Ishikawa (cell line): ENCODE data around the gene CD200R1L.

ENCODE experiments used
- CEBPB ChIP-seq: IDR thresholded peaks from 2 replicates; pipeline ENCODE4 v1.6.1; 2012
- CREB1 ChIP-seq: IDR thresholded peaks from 2 replicates; pipeline ENCODE4 v1.6.1; 2012; ENCODE audit warnings: low read depth
- EGR1 ChIP-seq: IDR thresholded peaks from 2 replicates; pipeline ENCODE4 v1.6.1; 2012
- EP300 ChIP-seq: IDR thresholded peaks from 2 replicates; pipeline ENCODE4 v1.6.1; 2012; ENCODE audit warnings: borderline replicate concordance
- FOXM1 ChIP-seq: IDR thresholded peaks from 2 replicates; pipeline ENCODE4 v1.6.1; 2012; ENCODE audit warnings: low read depth, borderline replicate concordance
- MAX ChIP-seq: IDR thresholded peaks from 2 replicates; pipeline ENCODE4 v1.6.1; 2012
- NFIC ChIP-seq: IDR thresholded peaks from 2 replicates; pipeline ENCODE4 v1.6.1; 2012
- RAD21 ChIP-seq: IDR thresholded peaks from 2 replicates; pipeline ENCODE4 v1.6.1; 2012; ENCODE audit warnings: low read depth
- REST ChIP-seq: IDR thresholded peaks from 2 replicates; pipeline ENCODE4 v1.6.1; 2012; ENCODE audit warnings: low read depth, mild to moderate bottlenecking
- TAF1 ChIP-seq: IDR thresholded peaks from 2 replicates; pipeline ENCODE4 v1.6.1; 2012; ENCODE audit warnings: low read depth, mild to moderate bottlenecking
- TCF12 ChIP-seq: IDR thresholded peaks from 2 replicates; pipeline ENCODE4 v1.6.1; 2012; ENCODE audit warnings: low read depth
- TEAD4 ChIP-seq: IDR thresholded peaks from 2 replicates; pipeline ENCODE4 v1.6.1; 2012
- USF1 ChIP-seq: IDR thresholded peaks from 2 replicates; pipeline ENCODE4 v1.6.1; 2012
- YY1 ChIP-seq: IDR thresholded peaks from 2 replicates; pipeline ENCODE4 v1.6.1; 2012; ENCODE audit warnings: low read depth
- ZBTB7A ChIP-seq: IDR thresholded peaks from 2 replicates; pipeline ENCODE4 v1.6.1; 2012; ENCODE audit warnings: low read depth

The CD200R1L gene

GRCh38 chr3:112881891-112882290 is 35.2 kb upstream of the CD200R1L start:
- no peak for TF ChIP-seq EP300
- no peak for TF ChIP-seq TAF1

GRCh38 chr3:112875561-112875960 is 28.9 kb upstream of the CD200R1L start:
- TF ChIP-seq YY1 (no peak), CEBPB (no peak), RAD21 (no peak), NFIC (no peak), USF1 (no peak)

- no peak for TF ChIP-seq CREB1
- TF ChIP-seq YY1 = no peak
- TF ChIP-seq CEBPB = no peak
- TF ChIP-seq FOXM1 = no peak
- TF ChIP-seq USF1 = no peak
- TF ChIP-seq MAX = no peak
- no peak for TF ChIP-seq EGR1
Observed at GRCh38 chr3:112874725-112875124, 28.1 kb upstream of the CD200R1L start.

- no peak for TF ChIP-seq EGR1
- TF ChIP-seq CREB1 = no peak
- TF ChIP-seq RAD21 = no peak
- TF ChIP-seq TAF1 = no peak
- TF ChIP-seq USF1 = no peak
- TF ChIP-seq NFIC = no peak
- no peak for TF ChIP-seq MAX
- TF ChIP-seq FOXM1 = no peak
- no peak for TF ChIP-seq ZBTB7A
- no peak for TF ChIP-seq TEAD4
- no peak for TF ChIP-seq TCF12
- TF ChIP-seq EP300 = no peak
- TF ChIP-seq YY1 = no peak
- no peak for TF ChIP-seq REST
- no peak for TF ChIP-seq CEBPB
Observed at GRCh38 chr3:112873632-112874031, 27.0 kb upstream of the CD200R1L start.

GRCh38 chr3:112871735-112872134 is 25.1 kb upstream of the CD200R1L start:
- no peak for TF ChIP-seq EGR1
- no peak for TF ChIP-seq MAX
- TF ChIP-seq TCF12 = no peak
- TF ChIP-seq CEBPB = no peak
- no peak for TF ChIP-seq USF1
- TF ChIP-seq NFIC = no peak
- TF ChIP-seq ZBTB7A = no peak
- TF ChIP-seq YY1 = no peak
- TF ChIP-seq FOXM1 = no peak
- TF ChIP-seq TEAD4 = no peak
- no peak for TF ChIP-seq EP300
- TF ChIP-seq CREB1 = no peak
- no peak for TF ChIP-seq RAD21

GRCh38 chr3:112865757-112866156 is 19.1 kb upstream of the CD200R1L start:
- no peak for TF ChIP-seq ZBTB7A
- no peak for TF ChIP-seq TCF12
- TF ChIP-seq CEBPB = no peak
- no peak for TF ChIP-seq REST
- TF ChIP-seq FOXM1 = no peak
- no peak for TF ChIP-seq RAD21
- no peak for TF ChIP-seq TEAD4
- no peak for TF ChIP-seq YY1
- no peak for TF ChIP-seq NFIC
- no peak for TF ChIP-seq EP300
- TF ChIP-seq MAX = no peak
- TF ChIP-seq USF1 = no peak
- TF ChIP-seq CREB1 = no peak
- no peak for TF ChIP-seq TAF1
